Measurements from ENCODE around the gene TMC3.

- TF ChIP-seq CTCF (IDR thresholded peaks at IDR 0.05): no peak
- no peak for TF ChIP-seq POLR2A (IDR thresholded peaks at IDR 0.05)
These were observed 62.1 kb downstream of the TMC3 start for GRCh38 chr15:81311752-81312464.

All from sigmoid colon (tissue), 3 donors.